Mesangial cell (primary cell): ENCODE measurements around the gene IL36B. TPM values are rescaled to one million over a fixed set of nuclear protein-coding genes. Genes with fewer than 3 reads are reported as not detected.

ENCODE experiments used
- total RNA-seq: library from RNA; depleted of rRNA; stranded (reverse); fragments of >200 nt; gene quantifications from 2 replicates; pipeline ENCODE4 v1.2.3, GENCODE V29; 2015

The IL36B gene
- not detected in 2 replicates for total RNA-seq

DNA sequence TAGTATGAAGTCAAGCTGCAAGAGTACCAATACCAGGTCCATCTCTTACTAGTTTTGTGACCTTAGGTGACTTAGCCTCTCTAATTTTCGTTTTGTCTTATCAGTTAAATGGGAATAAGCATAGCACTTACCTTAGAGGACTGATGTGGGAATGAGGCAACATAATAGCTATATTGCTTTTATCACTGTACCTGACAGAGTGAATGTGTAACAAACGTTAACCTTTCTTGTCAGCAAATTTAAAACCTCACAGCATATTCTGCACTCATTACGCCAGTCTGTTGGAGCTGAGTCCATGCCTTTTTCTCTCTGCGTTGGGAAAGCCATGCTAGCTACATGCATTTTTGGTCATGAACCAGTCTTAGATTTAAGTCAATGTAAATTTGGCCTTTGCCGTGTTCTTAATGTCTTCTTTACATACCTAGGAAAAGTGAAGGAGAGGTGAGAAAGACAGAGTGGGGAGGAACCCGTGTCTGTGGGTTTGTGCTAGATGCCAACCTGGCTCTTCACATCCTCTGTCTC lies at the start of gene IL36B:
IL36B (minus strand) TSS at position 472 of the 522 bp plus-strand sequence.

DNA sequence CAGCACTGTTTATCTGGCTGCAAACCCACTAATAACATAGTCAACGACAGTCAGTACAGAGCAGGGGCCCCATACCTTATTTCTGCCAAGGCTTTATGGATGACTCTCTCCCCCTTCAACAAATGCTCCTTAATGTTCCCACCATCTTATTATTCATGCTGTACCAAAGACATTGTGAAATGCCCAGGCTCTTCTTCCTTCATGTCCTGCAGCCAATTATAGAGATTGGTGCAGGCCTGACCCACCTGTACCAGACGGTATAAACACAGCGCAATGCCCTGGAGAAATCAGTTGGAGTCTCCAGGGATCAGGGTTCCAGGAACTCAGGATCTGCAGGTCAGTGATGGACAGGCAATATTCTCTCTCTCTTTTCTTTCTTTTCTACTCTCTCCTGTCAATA lies 15.0 kb upstream of the IL36B start, which contains the start of gene IL1F10:
IL1F10 (plus strand) TSS at position 290 of the 400 bp plus-strand sequence. CDS start 4,769 bp downstream, outside the sequence.

DNA sequence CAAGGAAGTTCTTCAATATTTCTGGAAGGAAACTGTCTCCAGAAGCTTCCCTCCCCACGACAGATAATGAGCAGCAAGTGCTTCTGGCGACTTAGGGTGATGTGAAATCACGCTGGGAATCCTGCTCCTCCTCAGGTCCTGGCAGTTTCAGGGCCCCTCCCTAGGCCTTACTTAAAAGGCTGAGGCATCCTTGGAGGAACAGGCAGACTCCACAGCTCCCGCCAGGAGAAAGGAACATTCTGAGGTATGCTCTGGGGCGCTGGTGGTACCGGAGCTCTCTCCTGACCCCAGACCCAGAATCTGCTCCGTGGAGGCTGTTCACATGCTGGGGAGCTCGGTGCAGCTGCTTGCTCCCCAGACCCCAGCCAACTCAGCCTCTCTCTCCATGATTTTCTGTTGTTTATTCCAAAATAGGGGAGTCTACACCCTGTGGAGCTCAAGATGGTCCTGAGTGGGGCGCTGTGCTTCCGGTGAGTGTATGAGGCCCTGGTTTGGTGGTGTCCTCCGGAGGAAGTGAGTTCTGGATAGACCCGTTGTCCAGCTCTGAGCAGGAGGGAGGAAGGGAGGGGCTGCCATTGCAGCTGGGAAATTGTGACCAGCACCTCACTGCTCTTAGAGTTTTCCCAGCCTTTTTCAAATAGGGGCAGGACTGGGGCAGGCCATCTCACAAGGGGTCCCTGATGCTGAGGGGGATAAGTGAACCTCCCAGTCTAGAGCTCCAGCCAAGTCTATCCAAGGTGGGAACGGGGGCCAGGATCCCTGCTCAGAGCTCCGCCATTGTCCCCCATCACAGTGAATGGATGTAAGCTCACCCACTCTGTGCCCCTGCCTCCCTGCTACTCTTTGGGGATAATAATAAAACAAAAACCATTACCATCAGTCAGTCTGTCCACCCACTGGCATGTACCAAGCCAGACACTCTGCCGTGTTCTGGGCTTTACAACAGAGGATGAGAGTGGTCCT lies 6.6 kb upstream of the IL36B start, which contains the start of gene IL36RN:
IL36RN (plus strand) TSS at position 201 of the 963 bp plus-strand sequence; CDS start at position 442, 241 bp downstream.

GRCh38 chr2:113005030-113005509 lies 47.6 kb downstream of the IL36B start, which contains the start of gene IL36A:
Gene IL36A (plus strand): TSS chr2:113005459. CDS start chr2:113005872, 413 bp downstream.

DNA sequence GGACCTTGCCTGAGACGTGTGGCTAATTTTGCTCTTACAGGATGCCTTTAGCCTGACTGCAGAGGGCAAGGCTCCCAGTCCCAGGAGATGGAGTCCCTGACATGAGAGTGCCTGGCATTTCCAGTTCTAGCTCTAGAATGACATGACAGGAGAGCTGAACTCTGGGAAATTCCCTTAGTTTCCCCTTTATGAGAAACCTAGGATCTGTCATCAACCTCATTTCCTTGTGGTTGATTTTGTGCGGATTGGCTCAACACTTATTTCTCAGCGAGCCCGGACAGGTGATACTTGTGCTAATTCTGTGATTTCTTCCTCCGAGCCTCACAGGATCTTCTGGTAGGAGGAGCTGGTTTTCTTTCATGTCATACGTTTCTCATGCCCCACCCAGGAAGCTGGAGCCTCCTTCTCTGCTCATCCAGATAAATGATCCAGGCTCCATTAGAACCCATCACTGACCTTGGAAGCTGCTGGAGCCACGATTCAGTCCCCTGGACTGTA lies 75.1 kb downstream of the IL36B start, which contains the start of gene IL36G:
IL36G (plus strand) TSS at position 448 of the 498 bp plus-strand sequence. CDS start 633 bp downstream, outside the sequence.

Other genes starting within 250 kb of the IL36B start
- 0.49 TPM in 1 of 2 replicates, not detected in the other for gene IL1B, start 216.1 kb downstream of the IL36B start, total RNA-seq
- not detected in 2 replicates for gene IL37, start 141.7 kb downstream of the IL36B start, total RNA-seq
- not detected in 2 replicates for gene IL36G, start 74.9 kb downstream of the IL36B start, total RNA-seq
- gene IL36A, start 47.4 kb downstream of the IL36B start, total RNA-seq = not detected in 2 replicates
- gene IL36RN, start 6.3 kb upstream of the IL36B start, total RNA-seq = not detected in 2 replicates
- not detected in 2 replicates for gene IL1F10, start 15.1 kb upstream of the IL36B start, total RNA-seq
- gene IL1RN, start 74.7 kb upstream of the IL36B start, total RNA-seq = not detected in 2 replicates
- 2.6 and 8.5 TPM in 2 replicates for gene PSD4, start 121.1 kb upstream of the IL36B start, total RNA-seq
- 118 and 299 TPM in 2 replicates for gene PAX8, start 226.1 kb upstream of the IL36B start, total RNA-seq